ENCODE measurements around the gene N4BP3.

GRCh38 chr5:178131446-178131996, 18.2 kb downstream of the N4BP3 start:
- no peak for TF ChIP-seq POLR2AphosphoS5 (IDR thresholded peaks at IDR 0.05)
- no peak for TF ChIP-seq POLR2A (IDR thresholded peaks at IDR 0.05)

Measured in transverse colon (tissue), 3 donors.